Measurements from ENCODE around the gene CDH11.

DNA sequence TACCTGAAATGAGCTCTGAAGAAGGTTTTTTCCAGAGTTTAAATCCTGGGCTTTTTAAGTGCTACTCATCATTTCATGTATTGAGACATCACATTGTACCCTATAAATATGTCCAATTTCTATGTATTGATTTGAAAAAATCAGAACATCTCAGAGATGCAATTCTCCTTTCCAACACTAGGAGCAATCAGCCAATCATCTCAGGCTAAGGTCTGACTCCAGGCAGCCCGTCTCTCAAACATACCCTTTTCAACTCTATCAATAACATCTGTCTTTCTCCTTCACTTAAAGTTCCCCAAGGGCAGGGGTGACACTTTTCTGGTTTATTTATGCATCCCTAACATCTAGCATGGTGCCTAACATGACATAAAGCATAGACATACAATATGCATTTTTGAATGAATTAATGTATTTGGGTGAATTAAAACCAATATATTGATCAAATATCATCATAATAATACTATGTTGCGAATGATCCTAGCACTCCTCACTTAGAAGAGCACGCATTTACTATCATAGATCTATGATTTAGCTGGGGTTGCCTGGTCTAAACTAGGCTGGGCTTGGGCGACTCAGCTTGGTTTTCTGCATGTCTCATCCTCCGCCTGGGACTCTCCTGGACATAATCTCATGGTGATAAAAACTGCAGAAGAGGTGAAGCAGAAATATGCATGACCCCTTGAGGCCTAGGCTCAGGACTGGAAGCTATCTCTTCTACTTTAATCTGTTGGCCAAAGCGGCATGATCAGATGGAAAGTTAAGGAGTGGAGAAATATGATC is 5.2 kb upstream of the CDH11 start:
- TF ChIP-seq, protein P1, sequence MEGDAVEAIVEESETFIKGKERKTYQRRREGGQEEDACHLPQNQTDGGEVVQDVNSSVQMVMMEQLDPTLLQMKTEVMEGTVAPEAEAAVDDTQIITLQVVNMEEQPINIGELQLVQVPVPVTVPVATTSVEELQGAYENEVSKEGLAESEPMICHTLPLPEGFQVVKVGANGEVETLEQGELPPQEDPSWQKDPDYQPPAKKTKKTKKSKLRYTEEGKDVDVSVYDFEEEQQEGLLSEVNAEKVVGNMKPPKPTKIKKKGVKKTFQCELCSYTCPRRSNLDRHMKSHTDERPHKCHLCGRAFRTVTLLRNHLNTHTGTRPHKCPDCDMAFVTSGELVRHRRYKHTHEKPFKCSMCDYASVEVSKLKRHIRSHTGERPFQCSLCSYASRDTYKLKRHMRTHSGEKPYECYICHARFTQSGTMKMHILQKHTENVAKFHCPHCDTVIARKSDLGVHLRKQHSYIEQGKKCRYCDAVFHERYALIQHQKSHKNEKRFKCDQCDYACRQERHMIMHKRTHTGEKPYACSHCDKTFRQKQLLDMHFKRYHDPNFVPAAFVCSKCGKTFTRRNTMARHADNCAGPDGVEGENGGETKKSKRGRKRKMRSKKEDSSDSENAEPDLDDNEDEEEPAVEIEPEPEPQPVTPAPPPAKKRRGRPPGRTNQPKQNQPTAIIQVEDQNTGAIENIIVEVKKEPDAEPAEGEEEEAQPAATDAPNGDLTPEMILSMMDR (conservative IDR thresholded peaks at IDR 0.05 in 1 of 2, IDR thresholded peaks at IDR 0.05 in 1 of 2; ENCODE audit: low read depth in 1 of 2, low read length in 2 of 2), result peak; percentile 16 to 53
- TF ChIP-seq EZH2 (IDR thresholded peaks at IDR 0.05; ENCODE audit: low read length, missing control alignments), result no peak
